Adrenal gland (tissue), 5 donors: ENCODE data around the gene PRAMEF18.
"Not testable (repeated sequence)": the region's sequence is repeated elsewhere in the genome, so short reads cannot be mapped to it uniquely, and the experiment has no call there.

Experiments
- CTCF ChIP-seq, 6 experiments: fragments of 450-650 bp in 4 of 6; fragments of 200-600 bp in 2 of 6; sonication (generic) in 1 of 6; IDR thresholded peaks; 1 replicate in 5 of 6; 2 replicates in 1 of 6; pipeline versions ENCODE4 v1.5.1 to v1.8.0; 2016 to 2021; ENCODE audit warnings: antibody characterized with exemption in 6 of 6, mild to moderate bottlenecking in 2 of 6, moderate library complexity in 1 of 6
- POLR2A ChIP-seq, 2 donors: fragments of 450-650 bp; IDR thresholded peaks; one replicate each; pipeline ENCODE4 v1.6.1; 2017; ENCODE audit warnings: antibody characterized with exemption in 2 of 2, mild to moderate bottlenecking in 2 of 2, moderate library complexity in 1 of 2
- donor health status: DM: no; HTN: no; CAD: no.

DNA sequence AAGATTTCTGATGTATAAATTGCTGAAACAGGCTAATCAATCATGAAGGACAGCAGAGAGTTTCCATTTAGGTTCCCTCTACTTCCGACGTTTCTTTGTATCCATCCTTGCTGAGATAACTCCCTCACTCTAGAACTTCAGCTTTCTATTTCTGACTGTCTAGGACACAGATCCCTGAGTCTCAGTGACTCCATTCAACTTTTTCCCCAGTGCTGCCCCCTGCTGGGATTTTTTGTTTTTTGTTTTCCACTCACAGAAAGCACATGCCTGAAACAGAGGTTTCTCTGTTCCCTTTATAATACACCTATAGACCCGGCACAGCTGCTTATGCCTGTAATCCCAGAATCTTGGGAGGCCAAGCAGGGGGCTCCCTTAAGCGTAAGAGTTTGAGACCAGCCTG, 3.2 kb downstream of the PRAMEF18 start:
- TF ChIP-seq CTCF, POLR2A (IDR thresholded peaks at IDR 0.05): not testable (repeated sequence)
